Activated T-helper 1 cell treated with anti-CD3 and anti-CD28 coated beads, Interleukin-12 subunit alpha, Interleukin-12 subunit beta, Interleukin-2, Interleukin-4 antibody, amounts not matched to agents 30 ng/mL and 10 ng/mL and 1 ng/mL, durations not matched to agents 14 hours and 24 hours and 36 hours (primary cell): ENCODE data around the gene COL25A1. TPM values are rescaled to one million over a fixed set of nuclear protein-coding genes. Genes with fewer than 3 reads are reported as not detected.

ENCODE experiments used
- DNase-seq: peaks from one replicate; pipeline ENCODE4 v3.0.0; 2021; ENCODE audit warnings: low spot score
- H3K27ac Mint-ChIP-seq: one replicate; pipeline ENCODE4 v1.8.0; 2021; ENCODE audit warnings: mild to moderate bottlenecking, mixed read lengths
- H3K27me3 Mint-ChIP-seq: one replicate; pipeline ENCODE4 v1.8.0; 2022; ENCODE audit warnings: mild to moderate bottlenecking, moderate library complexity, mixed read lengths; ENCODE audit not compliant: insufficient read depth
- H3K36me3 Mint-ChIP-seq: one replicate; pipeline ENCODE4 v1.8.0; 2021; ENCODE audit warnings: low read depth, mixed read lengths
- H3K4me1 Mint-ChIP-seq: one replicate; pipeline ENCODE4 v1.8.0; 2021; ENCODE audit warnings: low read depth, mixed read lengths
- H3K4me3 Mint-ChIP-seq: one replicate; pipeline ENCODE4 v1.8.0; 2021; ENCODE audit warnings: mild to moderate bottlenecking, moderate library complexity, mixed read lengths
- H3K9me3 Mint-ChIP-seq: one replicate; pipeline ENCODE4 v1.8.0; 2021; ENCODE audit warnings: mixed read lengths
- intact Hi-C: fragments of 100-400 bp; cut with micrococcal nuclease; formaldehyde crosslinking; loops from one replicate; pipeline ENCODE4 v1.15.1; 2024
- total RNA-seq: library from RNA; stranded (reverse); gene quantifications from 2 replicates; pipeline ENCODE4 v1.2.3, GENCODE V29; 2022

The COL25A1 gene
- total RNA-seq, 1 donor from 2014 or later, result not detected

DNA sequence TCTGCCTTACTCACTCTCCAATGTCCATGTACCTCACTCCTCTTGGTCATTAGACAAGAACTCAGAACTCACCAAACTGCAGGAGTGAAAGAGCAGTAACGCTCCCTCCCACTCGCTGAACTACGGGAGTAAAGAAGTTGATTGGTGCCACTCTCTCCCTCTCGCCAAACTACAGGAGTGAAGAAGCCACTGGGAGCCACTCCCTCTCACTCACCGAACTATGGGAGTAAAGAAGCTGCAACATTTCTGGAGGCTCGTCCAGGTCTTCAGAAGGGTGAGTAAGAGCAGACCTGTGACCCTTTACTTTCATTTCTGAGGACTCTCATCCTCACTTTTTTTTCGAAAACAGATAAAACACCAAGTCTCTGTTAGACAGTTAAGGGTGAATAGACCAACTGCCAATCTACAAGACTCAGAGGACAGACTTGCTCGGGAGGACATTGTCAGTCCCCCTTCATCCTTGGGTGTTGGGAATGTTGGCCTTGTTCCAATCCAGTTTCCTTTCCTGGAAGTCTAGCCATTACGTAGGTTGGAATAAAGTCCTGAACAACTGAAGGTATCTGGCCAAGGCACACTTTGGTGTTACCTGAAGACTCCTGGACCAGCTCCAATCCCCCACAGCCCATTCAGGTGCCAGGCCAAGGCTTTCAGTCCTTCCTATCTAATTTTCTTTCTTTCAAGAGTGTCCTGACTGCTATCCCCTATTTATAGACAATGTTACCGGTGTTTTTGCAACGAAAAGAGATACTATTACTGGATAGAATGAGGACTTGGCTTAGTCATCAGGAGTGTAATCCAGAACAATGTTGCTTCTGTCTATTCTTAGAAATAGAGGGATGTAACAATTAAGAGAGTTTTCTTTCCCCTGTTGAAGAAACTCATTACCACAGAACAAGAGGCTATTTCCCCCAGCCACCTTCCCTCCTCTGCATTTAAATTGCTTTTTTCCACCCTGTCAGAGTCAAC, 11.0 kb upstream of the COL25A1 start:
- H3K36me3 Mint-ChIP-seq, result peaks cover 4% of the 10 kb centered on the region
- H3K4me3 Mint-ChIP-seq, result no peak overlapping the region
- no peak for DNase-seq
- H3K4me1 Mint-ChIP-seq, result no peaks in the 10 kb centered on the region
- H3K27ac Mint-ChIP-seq, result no peak overlapping the region
- H3K9me3 Mint-ChIP-seq, result peaks cover 18% of the 10 kb centered on the region
- peaks cover 20% of the 10 kb centered on the region for H3K27me3 Mint-ChIP-seq
- intact Hi-C loops, result no loop called here

DNA sequence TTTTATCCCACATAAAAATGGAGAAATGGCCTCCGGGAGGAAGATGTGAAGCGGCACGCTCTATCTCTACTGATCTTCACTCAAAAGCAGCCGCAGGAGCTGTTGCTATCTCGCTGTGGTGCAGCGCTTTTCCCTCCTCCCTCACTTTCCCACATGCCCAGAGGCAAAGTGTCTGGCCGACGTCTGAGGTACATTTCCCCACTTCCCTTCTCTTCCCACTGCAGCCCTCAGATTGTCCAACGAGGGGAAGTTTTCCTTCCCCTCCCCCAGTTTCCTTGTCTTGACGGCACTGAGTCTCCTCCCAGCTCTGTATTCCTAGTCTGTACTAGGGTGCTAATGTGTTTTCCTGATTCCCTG, 660 bp upstream of the COL25A1 start:
- peak overlapping the region; percentile 64 for H3K4me3 Mint-ChIP-seq
- intact Hi-C loops, result loop anchor here (5.0 kb wide), 1 partner anchor 104 kb away; no protein-coding TSS in a partner anchor
- H3K27me3 Mint-ChIP-seq, result peaks cover 63% of the 10 kb centered on the region
- H3K27ac Mint-ChIP-seq, result no peak overlapping the region
- no peaks in the 10 kb centered on the region for H3K9me3 Mint-ChIP-seq
- H3K4me1 Mint-ChIP-seq, result no peaks in the 10 kb centered on the region
- H3K36me3 Mint-ChIP-seq, result peaks cover 2% of the 10 kb centered on the region
- DNase-seq, result no peak

DNA sequence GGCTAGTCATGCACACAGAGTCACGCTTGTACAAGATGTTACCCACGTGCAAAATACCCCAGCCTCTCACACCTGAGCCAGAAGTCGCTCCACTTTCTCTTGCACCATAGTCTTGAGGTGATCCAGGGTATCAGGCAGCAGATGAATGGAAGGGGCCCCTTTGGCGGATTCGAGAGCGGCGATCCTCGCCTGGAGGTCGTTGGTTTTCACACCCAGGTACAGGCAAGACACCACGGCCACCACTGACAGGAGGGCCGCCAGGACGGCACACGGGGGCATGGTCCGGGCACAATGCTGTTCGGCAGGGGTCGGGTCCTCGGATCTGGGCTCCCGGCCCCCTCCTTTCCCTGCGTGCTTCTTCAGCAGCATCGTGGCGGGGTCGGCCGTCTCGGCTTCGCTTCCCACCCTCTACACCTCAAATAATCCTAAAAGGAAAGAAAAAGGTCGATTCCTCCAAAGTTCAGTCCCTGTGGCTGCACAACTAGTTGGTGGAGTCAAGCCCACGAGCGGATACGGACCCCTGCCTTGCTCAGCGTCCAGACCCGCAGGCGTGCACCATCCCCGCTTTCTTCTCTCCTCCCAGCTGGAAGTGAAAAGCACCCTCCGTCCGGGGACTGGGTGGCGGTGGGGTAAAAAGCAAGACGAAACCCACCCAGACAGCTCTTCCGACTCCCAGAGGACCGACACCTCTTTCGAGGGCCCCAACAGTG, 652 bp downstream of the COL25A1 start:
- Mint-ChIP-seq H3K9me3 (no peaks in the 10 kb centered on the region), H3K36me3 (peaks cover 2% of the 10 kb centered on the region), H3K27me3 (peaks cover 66% of the 10 kb centered on the region), H3K4me3 (peak overlapping the region; percentile 68), H3K4me1 (no peaks in the 10 kb centered on the region), H3K27ac (no peak overlapping the region)
- intact Hi-C loops, result loop anchor here (5.0 kb wide), 1 partner anchor 105 kb away; no protein-coding TSS in a partner anchor
- no peak for DNase-seq

DNA sequence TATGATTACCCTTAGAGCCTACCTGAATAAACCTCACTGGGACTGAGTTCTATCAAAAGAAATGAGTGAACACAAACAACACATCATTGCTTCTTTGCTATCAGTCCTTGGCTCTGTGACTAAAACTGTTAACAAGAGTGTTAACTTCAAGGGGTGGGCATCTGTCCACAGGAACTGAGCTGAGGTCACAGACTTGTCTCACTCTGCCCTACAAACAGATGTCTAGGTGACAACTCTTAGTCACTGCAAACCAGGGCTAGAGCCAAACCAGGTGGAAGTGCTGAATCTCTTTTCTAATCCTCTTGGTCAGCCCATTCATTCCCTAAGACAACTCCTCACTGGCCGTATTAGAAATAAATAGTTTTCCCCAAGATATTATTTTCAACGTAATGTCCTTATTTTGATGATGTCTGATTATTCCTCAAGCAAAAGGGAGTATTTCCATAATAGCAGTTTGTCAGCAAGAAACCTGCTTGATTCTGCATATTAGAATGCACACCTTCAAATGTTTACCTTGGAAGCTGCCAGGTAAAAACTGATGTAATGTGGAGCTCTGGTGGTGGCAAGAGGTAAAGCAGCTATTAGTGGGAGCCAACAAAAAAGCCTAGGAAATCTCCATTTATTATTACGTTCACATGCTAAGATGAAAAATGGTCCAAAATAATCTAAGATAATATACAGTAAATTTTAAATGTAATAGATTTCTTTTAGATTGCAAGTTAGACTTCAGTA, 4.0 kb downstream of the COL25A1 start:
- intact Hi-C loops, result no loop called here
- DNase-seq, result no peak
- H3K27me3 Mint-ChIP-seq, result peaks cover 61% of the 10 kb centered on the region
- no peaks in the 10 kb centered on the region for H3K9me3 Mint-ChIP-seq
- H3K4me3 Mint-ChIP-seq, result no peak overlapping the region
- H3K4me1 Mint-ChIP-seq, result no peaks in the 10 kb centered on the region
- H3K36me3 Mint-ChIP-seq, result peaks cover 2% of the 10 kb centered on the region
- no peak overlapping the region for H3K27ac Mint-ChIP-seq

DNA sequence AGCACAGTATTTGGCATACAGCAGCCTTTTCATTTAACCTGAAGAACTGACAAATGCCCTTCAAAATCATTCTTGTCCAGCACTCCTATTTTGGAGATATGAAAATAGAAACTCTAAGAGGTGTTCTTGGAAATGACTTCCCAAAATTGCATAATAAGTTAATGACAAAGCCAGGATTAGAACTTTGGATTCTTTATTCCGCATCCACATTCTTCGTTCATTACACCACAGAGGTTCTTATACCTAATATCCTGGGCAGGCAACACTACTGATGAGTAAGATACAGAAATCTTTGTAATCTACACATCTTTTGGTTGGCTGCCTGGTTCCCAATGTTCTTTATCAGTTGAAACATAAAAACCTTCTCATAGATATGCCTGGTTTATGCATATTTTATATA, 5.9 kb downstream of the COL25A1 start:
- intact Hi-C loops, result no loop called here
- Mint-ChIP-seq H3K27me3 (peaks cover 53% of the 10 kb centered on the region), H3K36me3 (no peaks in the 10 kb centered on the region), H3K4me1 (no peaks in the 10 kb centered on the region), H3K27ac (no peak overlapping the region), H3K9me3 (no peaks in the 10 kb centered on the region), H3K4me3 (no peak overlapping the region)
- no peak for DNase-seq

DNA sequence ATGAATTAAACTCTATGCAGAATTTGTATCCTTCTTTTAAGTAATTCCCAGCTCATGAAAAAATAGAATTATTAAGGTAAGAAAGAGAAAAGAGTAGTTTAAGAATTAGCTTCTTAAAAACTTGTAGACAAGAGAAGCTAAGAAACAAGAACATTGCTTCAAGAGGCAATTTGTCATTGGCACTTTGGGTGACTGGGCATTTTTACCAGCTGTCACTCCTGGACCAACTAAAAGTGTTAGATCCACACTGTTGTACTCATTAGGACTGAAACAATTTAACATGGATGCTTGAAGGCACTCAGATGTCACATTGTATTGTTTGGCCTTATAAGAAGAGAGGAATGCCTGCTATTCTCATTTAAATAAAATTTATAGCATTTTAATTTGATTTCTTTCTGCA, 7.4 kb downstream of the COL25A1 start:
- no peaks in the 10 kb centered on the region for H3K9me3 Mint-ChIP-seq
- H3K27me3 Mint-ChIP-seq, result peaks cover 39% of the 10 kb centered on the region
- no peak overlapping the region for H3K27ac Mint-ChIP-seq
- intact Hi-C loops, result loop anchor here (2.0 kb wide), 1 partner anchor 460 kb away; no protein-coding TSS in a partner anchor
- H3K4me1 Mint-ChIP-seq, result no peaks in the 10 kb centered on the region
- DNase-seq, result no peak
- no peaks in the 10 kb centered on the region for H3K36me3 Mint-ChIP-seq
- no peak overlapping the region for H3K4me3 Mint-ChIP-seq

DNA sequence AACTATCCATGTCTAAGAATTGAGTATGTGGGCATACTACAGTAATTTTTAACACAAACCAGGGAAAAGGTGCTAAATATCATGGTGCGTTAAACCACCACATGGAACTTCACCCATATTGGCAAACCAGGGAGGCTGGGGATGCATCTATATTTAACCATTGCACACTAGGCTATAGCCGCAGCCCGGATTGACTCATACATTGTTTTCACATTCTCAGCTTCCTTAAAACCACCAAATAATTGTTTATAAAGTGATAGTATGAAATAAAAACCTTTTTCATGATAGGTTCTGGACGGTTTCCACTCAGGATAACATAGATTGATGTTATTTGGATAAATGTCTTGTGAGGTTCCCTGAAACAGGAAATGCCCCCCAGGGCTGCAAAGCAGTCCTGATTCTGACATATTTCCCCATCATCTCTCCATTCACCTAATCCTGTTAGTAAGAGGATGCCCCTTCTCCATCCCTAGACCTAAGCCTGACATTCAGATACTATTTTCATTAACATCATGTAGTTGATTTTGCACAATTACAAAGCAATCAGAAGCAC, 7.9 kb downstream of the COL25A1 start:
- Mint-ChIP-seq H3K4me1 (no peaks in the 10 kb centered on the region), H3K27ac (no peak overlapping the region), H3K36me3 (no peaks in the 10 kb centered on the region), H3K9me3 (no peaks in the 10 kb centered on the region), H3K27me3 (peaks cover 34% of the 10 kb centered on the region), H3K4me3 (no peak overlapping the region)
- intact Hi-C loops, result loop anchor here (2.0 kb wide), 1 partner anchor 460 kb away; no protein-coding TSS in a partner anchor
- no peak for DNase-seq

DNA sequence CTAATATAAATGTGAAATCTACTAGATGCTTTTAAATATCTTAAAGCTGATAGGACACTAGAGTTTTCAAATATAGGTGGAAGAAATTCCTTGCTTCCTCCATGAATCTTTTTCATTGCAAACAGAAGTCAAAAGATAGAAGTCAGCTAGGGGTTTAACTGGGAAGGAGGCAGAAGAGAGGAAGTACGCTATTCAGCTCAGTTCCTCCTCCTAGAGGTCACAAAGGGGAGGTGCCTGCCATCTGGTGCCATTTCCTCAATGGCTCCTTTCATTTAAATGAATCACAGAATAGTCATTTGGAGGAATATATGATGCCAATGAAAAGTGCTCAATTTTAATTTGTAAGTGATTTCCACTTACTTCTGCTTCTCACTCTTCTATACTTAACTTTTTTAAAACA, 8.5 kb downstream of the COL25A1 start:
- Mint-ChIP-seq H3K4me1 (no peaks in the 10 kb centered on the region), H3K36me3 (no peaks in the 10 kb centered on the region), H3K27me3 (peaks cover 28% of the 10 kb centered on the region), H3K4me3 (no peak overlapping the region), H3K9me3 (no peaks in the 10 kb centered on the region), H3K27ac (no peak overlapping the region)
- intact Hi-C loops, result loop anchor here (2.0 kb wide), 1 partner anchor 459 kb away; no protein-coding TSS in a partner anchor
- DNase-seq, result no peak

DNA sequence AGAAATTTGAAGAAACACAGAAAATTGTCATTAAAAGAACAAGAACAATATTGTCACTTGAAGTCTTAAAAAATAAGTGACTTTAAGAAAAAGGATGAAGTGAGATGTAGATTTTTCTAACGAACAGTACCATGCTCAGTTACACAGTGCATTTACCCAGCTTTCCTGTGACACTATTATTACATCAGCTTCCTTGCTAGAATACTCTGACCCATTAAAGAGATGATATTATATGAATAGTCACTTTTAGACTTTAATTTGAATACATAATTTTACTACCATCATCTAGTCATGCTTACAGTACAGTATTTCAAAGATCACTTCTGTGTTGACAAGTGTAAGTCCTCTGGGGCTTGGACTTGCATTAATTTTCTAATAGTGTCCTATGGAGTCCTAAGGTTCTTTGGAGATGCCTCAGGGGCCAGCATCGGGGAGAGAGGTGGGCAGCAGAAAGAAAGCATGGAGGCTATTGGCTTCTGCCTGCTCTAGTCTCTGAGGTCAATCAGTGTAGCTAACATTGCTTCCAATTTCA, 10.7 kb downstream of the COL25A1 start:
- H3K36me3 Mint-ChIP-seq, result no peaks in the 10 kb centered on the region
- H3K4me3 Mint-ChIP-seq, result no peak overlapping the region
- intact Hi-C loops, result no loop called here
- no peak overlapping the region for H3K27ac Mint-ChIP-seq
- H3K9me3 Mint-ChIP-seq, result no peaks in the 10 kb centered on the region
- H3K27me3 Mint-ChIP-seq, result peaks cover 19% of the 10 kb centered on the region
- no peak for DNase-seq
- H3K4me1 Mint-ChIP-seq, result no peaks in the 10 kb centered on the region

DNA sequence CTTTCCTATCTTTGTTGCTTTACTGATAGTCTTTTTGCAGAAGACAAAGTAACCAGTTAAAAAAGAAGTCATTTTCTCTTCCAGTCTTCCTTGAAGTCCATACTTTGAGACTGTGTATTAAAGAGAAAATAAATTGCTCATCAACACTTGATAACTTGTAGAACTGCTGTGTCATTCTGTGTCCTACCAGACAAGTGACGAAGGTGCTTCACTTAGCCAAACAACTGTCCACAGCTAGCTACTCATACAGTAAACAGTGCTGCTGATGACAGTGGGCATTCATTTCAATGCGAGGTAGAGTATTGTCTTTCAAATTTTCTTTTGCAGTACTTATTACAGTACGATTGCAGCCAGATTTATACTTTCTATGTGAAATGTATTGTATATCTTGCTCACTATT, 11.5 kb downstream of the COL25A1 start:
- Mint-ChIP-seq H3K4me1 (no peaks in the 10 kb centered on the region), H3K27me3 (peaks cover 13% of the 10 kb centered on the region), H3K27ac (no peak overlapping the region), H3K4me3 (no peak overlapping the region), H3K9me3 (no peaks in the 10 kb centered on the region), H3K36me3 (no peaks in the 10 kb centered on the region)
- intact Hi-C loops, result no loop called here
- DNase-seq, result no peak

DNA sequence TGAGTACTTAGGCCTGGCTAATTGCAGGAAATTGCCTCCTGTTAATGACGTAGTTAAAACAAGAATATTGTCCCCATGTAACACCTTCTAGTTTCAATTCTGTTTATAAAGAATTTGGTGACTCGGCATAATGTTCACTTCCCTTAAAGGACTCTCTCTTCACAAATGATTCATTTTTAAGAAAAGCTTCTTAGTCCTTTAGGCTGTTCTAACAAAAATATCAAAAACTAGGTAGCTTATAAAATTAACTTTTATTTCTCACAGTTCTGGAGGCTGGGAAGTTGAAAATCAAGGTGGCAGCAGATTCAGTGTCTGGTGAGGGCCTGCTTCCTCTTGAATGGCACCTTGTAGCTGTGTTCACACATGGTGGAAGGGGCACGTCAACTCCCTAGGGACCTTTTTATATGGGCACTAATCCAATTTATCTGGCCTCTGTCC, 23.8 kb downstream of the COL25A1 start:
- Mint-ChIP-seq H3K27ac (no peak overlapping the region), H3K36me3 (peaks cover 2% of the 10 kb centered on the region), H3K4me1 (peaks cover 16% of the 10 kb centered on the region), H3K4me3 (no peak overlapping the region), H3K27me3 (no peaks in the 10 kb centered on the region), H3K9me3 (peaks cover 4% of the 10 kb centered on the region)
- DNase-seq, result no peak
- intact Hi-C loops, result no loop called here

DNA sequence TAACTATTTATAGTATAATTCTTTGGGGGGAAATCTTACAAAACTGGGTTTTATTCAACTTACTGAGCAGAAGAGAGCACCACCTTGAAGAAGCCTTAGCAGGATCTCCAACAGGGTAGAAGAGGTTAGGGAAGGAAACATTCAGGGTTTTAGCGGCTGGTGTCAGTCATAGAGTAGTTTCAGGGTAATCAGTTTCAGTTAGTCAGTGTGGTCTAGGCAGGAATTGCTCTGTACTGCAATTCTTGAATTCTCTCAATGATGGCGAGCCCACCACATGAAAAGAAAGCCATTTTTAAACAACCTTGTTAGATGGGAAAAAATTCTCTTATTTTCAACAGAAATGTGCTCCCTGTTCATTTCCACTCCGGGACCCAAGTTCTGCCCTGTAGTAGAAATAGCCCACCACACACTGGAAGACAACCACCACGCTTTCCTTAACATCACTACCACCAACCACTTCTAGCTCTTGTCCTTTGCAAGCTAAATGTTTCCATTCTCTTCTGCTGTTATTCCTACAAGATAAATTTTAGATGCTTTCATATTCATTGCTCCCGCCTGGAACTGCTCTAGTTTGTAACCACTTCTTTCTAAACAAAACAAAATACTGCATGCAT, 25.9 kb downstream of the COL25A1 start:
- Mint-ChIP-seq H3K4me1 (peaks cover 16% of the 10 kb centered on the region), H3K9me3 (peaks cover 4% of the 10 kb centered on the region), H3K27me3 (no peaks in the 10 kb centered on the region), H3K27ac (no peak overlapping the region), H3K4me3 (no peak overlapping the region), H3K36me3 (peaks cover 2% of the 10 kb centered on the region)
- no peak for DNase-seq
- intact Hi-C loops, result no loop called here
